Measurements from ENCODE around the gene TMIGD3. TPM values are rescaled to one million over a fixed set of nuclear protein-coding genes. Genes with fewer than 3 reads are reported as not detected.

The TMIGD3 gene
- total RNA-seq, 1 experiment from 2014 or later, result not detected

DNA sequence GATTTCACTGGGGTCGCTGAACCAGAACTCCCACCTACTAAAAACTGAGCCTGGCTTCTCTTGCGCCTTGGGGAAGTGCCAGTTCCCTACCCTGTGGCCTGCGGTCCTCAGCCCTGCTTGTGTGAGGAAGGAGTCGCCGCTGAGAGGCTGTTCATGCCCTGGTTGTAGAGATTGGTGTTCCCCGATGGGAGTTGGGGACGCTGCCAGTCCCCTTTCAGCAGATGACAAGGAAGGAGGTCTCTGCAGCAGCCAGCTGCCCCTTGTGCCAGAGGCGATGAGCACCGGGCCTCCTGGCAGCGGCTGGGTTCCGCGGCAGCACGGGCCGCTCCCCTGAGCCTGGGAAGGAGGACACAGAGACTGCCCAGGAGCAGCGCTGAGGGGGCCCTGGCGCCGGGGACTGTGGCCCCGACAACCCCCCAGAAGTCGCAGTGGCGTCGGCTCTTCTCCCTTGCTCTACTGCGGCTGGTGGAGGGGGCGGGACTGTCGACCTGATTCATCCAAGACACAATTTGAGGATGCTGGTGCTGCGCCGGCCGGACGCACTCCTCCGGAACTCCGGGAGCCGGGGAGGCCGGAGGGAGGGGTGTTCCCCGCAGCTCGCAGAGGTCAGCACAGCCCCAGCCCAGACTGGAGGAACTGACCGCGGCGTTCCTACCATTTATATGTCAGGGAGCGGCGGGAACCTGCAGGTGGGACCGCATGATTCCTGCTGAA is 12.0 kb upstream of the TMIGD3 start:
- no peak overlapping the region for H3K4me3 ChIP-seq
- peaks cover 5% of the 10 kb centered on the region; the same call in 1 of the 2 replicates for H3K27me3 ChIP-seq
- H3K36me3 ChIP-seq, result no peaks in the 10 kb centered on the region
- no peak overlapping the region for H3K27ac ChIP-seq
- H3K4me1 ChIP-seq, result no peaks in the 10 kb centered on the region
- DNase-seq, result no peak
- H3K9me3 ChIP-seq (replicated peaks), result no peaks in the 10 kb centered on the region

DNA sequence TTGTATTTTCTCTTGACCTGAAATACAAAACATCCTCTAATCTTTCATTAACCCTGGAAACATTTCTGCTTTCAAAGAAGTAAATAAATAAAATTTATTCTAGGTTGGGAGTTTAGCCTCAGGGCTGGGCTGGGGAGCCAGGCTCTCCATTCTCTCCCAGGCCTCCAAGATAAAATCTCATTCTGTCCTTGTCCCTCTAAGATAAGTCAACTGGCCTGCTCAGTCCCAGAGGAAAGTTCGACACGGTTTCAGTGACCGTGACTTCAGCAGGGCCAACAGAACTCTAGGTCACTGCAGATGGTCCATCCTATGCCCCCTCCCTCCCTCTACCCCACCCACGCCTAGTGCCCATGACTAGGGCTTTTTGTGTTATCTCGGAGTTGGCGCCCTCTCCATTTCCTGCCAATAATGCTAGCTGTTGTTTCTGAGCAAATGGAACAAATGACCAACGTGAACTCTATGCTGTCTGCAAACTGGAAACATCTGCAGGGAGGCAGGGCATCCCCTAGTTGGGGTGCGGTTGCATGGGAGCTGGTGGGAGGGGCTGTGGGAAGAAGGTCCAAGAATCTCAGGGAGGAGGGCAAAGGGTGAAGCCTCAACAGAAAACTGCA is 10.1 kb upstream of the TMIGD3 start:
- Histone ChIP-seq H3K27me3 (peaks cover 5% of the 10 kb centered on the region; the same call in 1 of the 2 replicates), H3K27ac (no peak overlapping the region), H3K36me3 (no peaks in the 10 kb centered on the region), H3K4me1 (no peaks in the 10 kb centered on the region; the same call in 1 of the 2 replicates), H3K9me3 (replicated peaks) (no peaks in the 10 kb centered on the region), H3K4me3 (no peak overlapping the region)
- DNase-seq, result no peak

DNA sequence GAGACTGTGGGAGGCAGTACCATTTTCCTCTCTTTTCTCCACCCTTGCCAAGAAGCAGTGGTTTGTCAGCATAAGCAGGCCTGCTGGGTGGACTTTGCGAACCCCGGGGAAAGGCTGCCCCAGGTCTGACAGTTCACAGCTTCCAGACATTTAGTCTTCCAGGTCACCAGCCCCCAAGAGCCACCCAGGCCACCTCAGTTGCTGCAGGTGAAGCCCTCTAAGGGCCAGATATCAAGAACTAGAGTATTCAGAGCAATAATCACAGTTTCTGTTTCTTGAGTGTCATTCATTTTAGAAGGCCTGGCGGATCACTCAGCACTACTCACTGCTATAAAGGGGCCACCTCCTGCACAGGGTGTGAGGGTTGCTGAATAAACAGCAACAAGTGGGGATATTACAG is 9.5 kb upstream of the TMIGD3 start:
- H3K9me3 ChIP-seq (replicated peaks), result no peaks in the 10 kb centered on the region
- no peak overlapping the region for H3K27ac ChIP-seq
- no peaks in the 10 kb centered on the region; the same call in 1 of the 2 replicates for H3K4me1 ChIP-seq
- H3K27me3 ChIP-seq, result no peaks in the 10 kb centered on the region
- H3K36me3 ChIP-seq, result no peaks in the 10 kb centered on the region
- no peak for DNase-seq
- no peak overlapping the region for H3K4me3 ChIP-seq

DNA sequence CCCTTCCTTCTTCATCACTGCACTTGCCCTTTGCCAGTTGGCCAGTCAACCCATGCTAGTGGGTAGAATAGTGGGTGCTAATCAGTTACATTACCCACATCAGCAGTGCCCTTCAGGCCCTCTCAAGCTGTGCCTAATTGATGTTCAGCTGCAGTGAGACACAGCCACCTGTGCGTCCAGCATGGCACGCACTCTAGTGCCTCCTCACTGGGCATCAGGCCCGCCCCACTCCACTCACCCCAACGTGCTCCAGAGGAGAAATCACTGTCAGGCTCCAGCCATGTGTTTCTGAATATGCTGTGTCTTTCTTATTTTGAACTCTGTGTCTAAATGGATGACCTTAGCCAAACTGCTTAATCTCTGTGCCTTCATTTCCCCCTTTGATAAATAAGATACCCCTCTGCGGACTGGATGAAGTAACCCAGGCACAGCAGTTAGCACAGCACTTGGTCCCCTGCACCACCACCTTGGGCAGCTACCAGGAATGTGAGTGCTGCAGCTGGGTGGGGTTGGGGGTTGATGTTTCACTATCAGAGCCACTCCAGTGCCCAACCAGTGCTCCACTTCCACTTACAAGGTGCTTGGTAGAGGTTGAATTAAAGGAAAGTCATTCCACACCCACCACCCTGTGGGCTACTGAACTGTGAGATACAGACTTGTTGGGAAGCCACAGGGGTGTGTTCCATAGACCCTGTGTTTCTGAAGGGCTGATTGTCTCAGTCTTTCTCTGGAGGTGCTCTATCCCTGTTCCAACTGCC is 8.9 kb upstream of the TMIGD3 start:
- Histone ChIP-seq H3K4me3 (no peak overlapping the region), H3K36me3 (no peaks in the 10 kb centered on the region), H3K27me3 (no peaks in the 10 kb centered on the region), H3K4me1 (peaks cover under 1% of the 10 kb centered on the region; the same call in 1 of the 2 replicates), H3K27ac (no peak overlapping the region), H3K9me3 (replicated peaks) (no peaks in the 10 kb centered on the region)
- DNase-seq, result no peak

DNA sequence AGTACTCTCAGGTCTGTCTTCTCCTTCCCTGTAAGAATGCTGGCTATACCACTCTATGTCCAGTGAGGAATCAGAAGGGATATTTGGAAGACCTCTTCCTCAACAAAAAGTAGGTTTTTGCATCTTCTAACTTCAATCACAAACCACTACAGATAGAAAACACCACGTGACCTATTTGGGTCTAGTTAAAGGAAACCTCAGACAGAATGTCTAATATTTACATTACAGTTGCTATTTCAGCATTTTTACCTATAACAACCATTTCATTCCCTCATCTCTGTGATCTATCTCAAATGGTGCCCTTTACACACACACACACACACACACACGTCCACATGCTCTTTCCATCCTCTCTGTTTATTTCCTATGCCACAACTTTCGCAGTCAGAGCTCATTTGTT is 7.9 kb upstream of the TMIGD3 start:
- DNase-seq, result no peak
- no peaks in the 10 kb centered on the region for H3K36me3 ChIP-seq
- no peaks in the 10 kb centered on the region for H3K27me3 ChIP-seq
- H3K27ac ChIP-seq, result no peak overlapping the region
- peaks cover 3% of the 10 kb centered on the region; the same call in 1 of the 2 replicates for H3K4me1 ChIP-seq
- no peaks in the 10 kb centered on the region for H3K9me3 ChIP-seq (replicated peaks)
- no peak overlapping the region for H3K4me3 ChIP-seq

DNA sequence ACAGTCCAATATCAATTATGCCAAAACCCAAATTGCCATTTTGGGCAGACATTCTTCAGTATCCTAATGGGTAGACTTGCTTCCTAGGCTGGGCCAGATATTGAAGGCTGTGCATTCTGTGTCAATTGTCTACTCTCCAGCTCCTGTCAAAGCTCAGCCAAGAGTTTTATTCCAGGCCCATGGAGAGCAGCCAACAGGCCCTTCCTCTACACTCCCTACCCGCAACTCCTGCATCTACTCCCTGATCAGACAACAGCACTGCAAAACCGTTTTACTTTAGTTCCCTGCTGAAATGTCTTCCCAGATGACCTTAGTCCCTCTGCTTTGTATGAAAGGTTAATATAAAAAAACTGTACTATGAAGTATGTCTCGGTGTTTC is 6.6 kb upstream of the TMIGD3 start:
- no peaks in the 10 kb centered on the region for H3K9me3 ChIP-seq (replicated peaks)
- peaks cover 3% of the 10 kb centered on the region; the same call in 1 of the 2 replicates for H3K4me1 ChIP-seq
- H3K27me3 ChIP-seq, result no peaks in the 10 kb centered on the region
- no peak overlapping the region for H3K27ac ChIP-seq
- no peaks in the 10 kb centered on the region for H3K36me3 ChIP-seq
- H3K4me3 ChIP-seq, result no peak overlapping the region
- DNase-seq, result no peak

DNA sequence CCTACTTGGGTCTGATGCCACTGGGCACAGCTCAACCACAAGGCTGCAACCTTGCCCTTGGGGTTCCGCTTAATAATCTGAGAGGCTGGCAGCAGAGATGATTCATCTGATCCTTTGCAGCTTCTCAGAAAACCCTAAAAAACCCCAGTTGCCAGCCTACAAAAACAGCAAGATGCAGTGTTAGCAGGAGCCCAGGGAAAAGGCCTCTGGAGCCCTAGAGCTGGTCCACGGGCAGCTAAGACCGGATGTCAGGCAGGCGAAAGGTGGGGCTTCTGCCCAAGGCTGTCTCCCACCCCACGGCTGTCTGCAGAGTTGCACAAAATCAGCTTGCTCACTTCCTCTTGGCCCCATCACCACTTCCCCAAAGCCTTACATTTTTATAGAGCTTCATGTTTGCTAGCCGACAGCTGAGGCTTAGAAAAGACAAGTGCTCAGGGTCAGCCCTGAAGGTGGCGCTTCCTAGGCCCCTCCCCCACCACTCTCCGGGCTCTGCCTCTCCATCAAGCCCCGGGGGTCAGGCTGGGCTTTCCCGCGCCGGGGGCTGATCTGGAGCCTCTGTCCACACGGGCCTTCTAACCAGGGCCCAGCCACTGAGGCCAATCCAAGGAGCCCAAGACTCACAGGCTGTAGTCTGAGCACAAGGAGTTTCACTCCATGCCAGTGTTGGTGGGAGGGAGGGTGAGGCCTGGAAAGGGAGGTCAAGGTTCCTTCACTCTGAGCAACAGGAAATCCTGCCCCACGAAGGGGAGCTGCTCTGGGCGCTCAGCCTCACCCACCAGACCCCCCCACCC is 4.2 kb upstream of the TMIGD3 start:
- peak overlapping the region; percentile 81 for H3K27ac ChIP-seq
- H3K4me3 ChIP-seq, result peak overlapping the region; percentile 56
- H3K4me1 ChIP-seq, result peaks cover 3% of the 10 kb centered on the region; the same call in 1 of the 2 replicates
- no peaks in the 10 kb centered on the region for H3K27me3 ChIP-seq
- no peaks in the 10 kb centered on the region for H3K36me3 ChIP-seq
- DNase-seq, result peak; percentile 88 to 90
- no peaks in the 10 kb centered on the region for H3K9me3 ChIP-seq (replicated peaks)

DNA sequence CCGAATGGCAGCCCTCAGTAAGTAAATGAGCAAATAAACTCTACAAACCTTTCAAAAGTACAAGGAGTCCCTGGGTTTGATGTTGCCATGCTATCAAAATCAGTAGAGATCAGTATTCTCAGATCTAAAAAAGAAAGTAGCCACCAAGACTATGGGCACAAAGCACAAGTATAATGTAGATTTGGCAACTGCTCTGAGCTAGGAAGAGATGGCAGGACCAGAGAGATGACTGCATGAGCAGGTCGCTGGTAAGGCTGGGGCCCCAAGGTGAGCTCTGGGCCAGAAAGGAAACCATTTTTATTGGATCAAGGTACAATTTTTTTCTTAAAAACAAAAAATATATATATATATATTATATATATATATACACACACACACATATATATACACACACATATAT is 3.1 kb upstream of the TMIGD3 start:
- H3K36me3 ChIP-seq, result no peaks in the 10 kb centered on the region
- no peak overlapping the region for H3K27ac ChIP-seq
- H3K27me3 ChIP-seq, result peaks cover 1% of the 10 kb centered on the region; the same call in 1 of the 2 replicates

DNA sequence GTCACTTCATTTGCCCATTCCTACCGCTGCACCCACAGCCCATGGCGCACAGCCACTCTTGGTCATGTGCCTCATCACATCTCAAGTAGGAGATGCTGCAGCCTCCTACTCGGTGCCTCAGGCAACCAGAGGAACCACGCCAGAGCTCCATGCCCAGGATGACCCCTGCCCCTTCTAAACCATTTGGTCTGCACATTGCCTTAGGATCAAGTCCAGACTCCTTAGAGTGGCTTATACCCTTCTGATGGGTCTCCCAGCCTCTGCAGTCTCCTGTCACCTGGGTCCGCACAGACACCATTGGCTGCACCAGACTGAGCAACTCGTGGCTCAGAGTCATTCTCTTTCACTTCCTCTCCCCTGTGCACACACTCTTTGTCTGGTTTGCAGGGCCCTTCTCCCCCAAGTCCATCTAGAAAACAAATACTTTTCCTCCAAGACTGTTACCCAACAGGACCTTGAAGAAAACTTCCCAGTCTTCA is 2.2 kb upstream of the TMIGD3 start:
- H3K27ac ChIP-seq, result no peak overlapping the region
- no peaks in the 10 kb centered on the region for H3K36me3 ChIP-seq
- H3K9me3 ChIP-seq (replicated peaks), result no peaks in the 10 kb centered on the region
- H3K4me1 ChIP-seq, result peaks cover 3% of the 10 kb centered on the region; the same call in 1 of the 2 replicates
- H3K4me3 ChIP-seq, result no peak overlapping the region
- DNase-seq, result no peak
- H3K27me3 ChIP-seq, result peaks cover 3% of the 10 kb centered on the region; the same call in 1 of the 2 replicates

More for the DNA sequence above, 3.1 kb upstream of the TMIGD3 start:
- H3K4me1 ChIP-seq, result peaks cover 3% of the 10 kb centered on the region; the same call in 1 of the 2 replicates
- no peaks in the 10 kb centered on the region for H3K9me3 ChIP-seq (replicated peaks)
- DNase-seq, result no peak
- no peak overlapping the region for H3K4me3 ChIP-seq

DNA sequence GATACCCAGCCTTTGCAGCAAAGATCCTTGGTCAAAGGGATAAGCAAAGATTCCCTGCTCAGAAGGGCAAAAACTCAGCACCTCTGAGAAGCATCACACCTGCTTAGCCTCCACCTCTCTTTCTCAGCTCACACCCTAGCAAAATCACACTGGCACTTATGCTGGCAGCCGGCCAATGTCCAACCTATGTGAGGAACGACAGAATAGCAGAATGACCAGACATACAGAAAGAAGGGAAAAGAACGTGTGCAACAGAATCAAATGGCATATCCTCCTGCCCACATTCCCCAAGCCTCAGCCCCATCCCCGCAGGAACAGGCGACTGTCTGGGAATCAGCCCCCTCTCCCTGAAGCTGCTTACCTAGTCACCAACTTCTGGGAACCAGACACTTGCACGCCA is 664 bp upstream of the TMIGD3 start:
- Histone ChIP-seq H3K9me3 (replicated peaks) (no peaks in the 10 kb centered on the region), H3K4me1 (peaks cover 3% of the 10 kb centered on the region; the same call in 1 of the 2 replicates), H3K36me3 (no peaks in the 10 kb centered on the region), H3K27ac (no peak overlapping the region), H3K27me3 (peaks cover 3% of the 10 kb centered on the region; the same call in 1 of the 2 replicates), H3K4me3 (no peak overlapping the region)
- no peak for DNase-seq

DNA sequence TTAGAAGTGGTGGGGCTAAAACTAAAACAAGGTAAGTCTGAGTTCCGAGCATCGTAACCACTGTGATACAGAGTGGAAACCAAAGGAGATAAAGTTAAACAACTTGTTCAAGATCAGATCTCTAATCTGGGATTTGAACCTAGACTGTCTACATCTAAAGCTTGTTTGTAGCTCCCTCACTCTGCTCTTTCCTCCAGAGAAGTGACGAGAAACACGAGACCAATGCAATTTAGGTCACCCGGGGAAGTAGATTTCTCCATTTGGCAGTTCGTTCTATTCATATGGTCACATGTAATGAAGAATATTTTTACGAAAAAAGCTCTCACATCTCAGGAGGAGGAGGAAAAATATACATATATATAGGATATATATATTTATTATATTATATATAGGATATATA is 1.8 kb downstream of the TMIGD3 start:
- Histone ChIP-seq H3K4me1 (no peaks in the 10 kb centered on the region), H3K36me3 (no peaks in the 10 kb centered on the region), H3K27ac (no peak overlapping the region), H3K27me3 (peaks cover 3% of the 10 kb centered on the region; the same call in 1 of the 2 replicates), H3K9me3 (replicated peaks) (no peaks in the 10 kb centered on the region), H3K4me3 (no peak overlapping the region)
- DNase-seq, result no peak

DNA sequence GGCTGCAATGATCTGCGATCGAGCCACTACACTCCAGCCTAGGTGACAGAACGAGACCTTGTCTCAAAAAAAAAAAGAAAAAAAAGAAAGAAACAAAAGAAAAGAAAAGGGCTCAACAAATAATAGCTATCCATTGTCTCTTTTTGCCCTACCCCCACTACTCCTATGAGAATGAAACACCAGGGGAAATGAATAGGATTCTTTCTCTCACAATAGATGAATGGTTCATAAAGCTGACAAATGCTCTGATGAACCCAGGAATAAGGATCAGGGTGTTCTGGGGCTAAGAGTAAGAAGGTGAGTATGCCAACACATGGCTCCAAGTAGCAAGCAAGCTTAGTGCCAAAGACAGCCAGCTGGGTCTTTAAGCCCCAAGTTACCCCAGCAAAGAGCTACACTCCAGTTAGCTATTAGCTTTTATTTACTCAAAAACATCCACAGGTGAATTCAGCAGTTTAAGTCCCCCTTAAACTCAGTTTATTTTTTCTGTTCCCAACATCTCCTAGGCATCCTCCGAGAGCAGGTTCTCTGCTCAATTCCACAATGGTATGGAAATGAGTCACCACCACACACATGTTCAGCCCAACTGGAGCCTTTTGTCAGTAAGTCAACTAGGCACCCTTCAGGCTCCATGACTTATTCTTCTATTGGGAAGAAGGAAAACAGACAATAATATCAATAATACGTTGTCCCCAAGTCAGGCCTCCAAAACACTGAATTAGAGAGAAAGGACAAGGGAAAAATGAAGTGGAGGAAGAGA is 4.2 kb downstream of the TMIGD3 start:
- Histone ChIP-seq H3K4me1 (no peaks in the 10 kb centered on the region), H3K9me3 (replicated peaks) (no peaks in the 10 kb centered on the region), H3K36me3 (no peaks in the 10 kb centered on the region), H3K4me3 (no peak overlapping the region), H3K27ac (no peak overlapping the region), H3K27me3 (peaks cover 6% of the 10 kb centered on the region; the same call in 1 of the 2 replicates)
- DNase-seq, result no peak

DNA sequence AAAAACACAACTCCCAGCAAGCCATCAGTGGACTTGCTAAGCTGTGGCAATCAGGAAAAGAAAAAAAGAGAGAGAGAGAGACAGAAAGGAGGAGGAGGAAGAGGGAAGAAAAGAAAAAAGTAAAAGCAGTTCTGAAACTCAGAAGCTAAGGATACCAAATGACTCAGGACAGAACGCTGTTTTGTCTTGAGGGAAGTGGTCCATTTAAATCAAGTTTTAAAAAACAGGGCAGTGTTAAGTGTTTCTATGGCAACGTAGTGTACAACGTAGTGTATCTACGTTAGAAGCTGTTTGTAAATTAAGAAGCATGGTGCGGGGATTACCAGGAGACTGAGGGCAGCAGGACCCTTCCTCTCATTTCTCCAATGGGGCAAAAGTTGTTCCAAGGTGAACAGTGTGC is 5.8 kb downstream of the TMIGD3 start:
- H3K27ac ChIP-seq, result no peak overlapping the region
- no peaks in the 10 kb centered on the region for H3K36me3 ChIP-seq
- no peak overlapping the region for H3K4me3 ChIP-seq
- no peaks in the 10 kb centered on the region for H3K9me3 ChIP-seq (replicated peaks)
- no peak for DNase-seq
- H3K27me3 ChIP-seq, result peaks cover 6% of the 10 kb centered on the region; the same call in 1 of the 2 replicates
- H3K4me1 ChIP-seq, result no peaks in the 10 kb centered on the region
